RWPE1 (cell line): ENCODE measurements around the gene ELMOD1.

Experiments used
- CTCF ChIA-PET: fragments of 350-600 bp; sonication (Branson Sonifier 250); formaldehyde crosslinking; extraction: SDS; loops from one replicate; lab custom pipeline; 2021; lab: Yijun Ruan, JAX
- POLR2A ChIA-PET: fragments of 400-600 bp; formaldehyde crosslinking; extraction: SDS; loops from one replicate; lab custom pipeline; 2020; ENCODE audit warnings: antibody characterized with exemption; ENCODE audit not compliant: low non-redundant PET; lab: Yijun Ruan, JAX
- DNase-seq: peaks from one replicate; pipeline ENCODE4 v3.0.0; 2012; ENCODE audit warnings: low spot score
- H3K27ac ChIP-seq: fragments of 450-650 bp; 2 replicates; pipeline ENCODE4 v1.5.1; 2017
- CTCF ChIP-seq: fragments of 450-650 bp; conservative IDR thresholded peaks from 2 replicates; pipeline ENCODE4 v1.5.1; 2017; ENCODE audit warnings: low read depth, mild to moderate bottlenecking

The ELMOD1 gene

GRCh38 chr11:107581147-107581546 is 9.8 kb upstream of the ELMOD1 start:
- CTCF ChIA-PET, result interaction anchor here (0.5 kb wide), 1 partner anchor 51 kb away, joined by 5 read pairs; no protein-coding TSS in a partner anchor
- POLR2A ChIA-PET, result no interaction called here
- no peak overlapping the region for H3K27ac ChIP-seq
- TF ChIP-seq CTCF, result no peak
- DNase-seq, result no peak

- no peak for TF ChIP-seq CTCF
- H3K27ac ChIP-seq, result no peak overlapping the region
- POLR2A ChIA-PET, result no interaction called here
- no peak for DNase-seq
- CTCF ChIA-PET, result no interaction called here
These were observed 7.2 kb upstream of the ELMOD1 start for GRCh38 chr11:107583629-107584195.

GRCh38 chr11:107587306-107587979 is 3.5 kb upstream of the ELMOD1 start:
- CTCF ChIA-PET, result no interaction called here
- no peak for TF ChIP-seq CTCF
- POLR2A ChIA-PET, result no interaction called here
- DNase-seq, result no peak
- H3K27ac ChIP-seq, result no peak overlapping the region

- POLR2A ChIA-PET, result no interaction called here
These were observed 657 bp downstream of the ELMOD1 start for GRCh38 chr11:107591378-107592230.

GRCh38 chr11:107592231-107592590 is 1.3 kb downstream of the ELMOD1 start:
- ChIA-PET POLR2A (no interaction called here), CTCF (no interaction called here)
- no peak overlapping the region for H3K27ac ChIP-seq
- no peak for DNase-seq
- TF ChIP-seq CTCF, result no peak

More at GRCh38 chr11:107591378-107592230, 657 bp downstream of the ELMOD1 start:
- no peak overlapping the region for H3K27ac ChIP-seq
- no peak for DNase-seq
- CTCF ChIA-PET, result interaction anchor here (0.6 kb wide), 1 partner anchor 17 kb away, joined by 3 read pairs; no protein-coding TSS in a partner anchor
- 0 out of 2 replicates have a peak, but pooled peaks have one; percentile 10 for TF ChIP-seq CTCF

- POLR2A ChIA-PET, result no interaction called here
- CTCF ChIA-PET, result interaction anchor here (0.5 kb wide), 1 partner anchor 94 kb away, joined by 4 read pairs; no protein-coding TSS in a partner anchor
- no peak for DNase-seq
- no peak overlapping the region for H3K27ac ChIP-seq
- no peak for TF ChIP-seq CTCF
These were observed 1.9 kb downstream of the ELMOD1 start for GRCh38 chr11:107592813-107593212.
